K562 (cell line): ENCODE data around the gene TAF11. TPM values are rescaled to one million over a fixed set of nuclear protein-coding genes. Genes with fewer than 3 reads are reported as not detected.
A peak's percentile ranks its signal among the peaks of the same experiment; 100 is the strongest.

ENCODE experiments used
- ATAC-seq: fragments of 200-7000 bp; cut with Tn5 transposase; 3 replicates; pipeline ENCODE4 v1.9.1; 2020; ENCODE audit warnings: moderate library complexity
- BruUV-seq: library from RNA; stranded (reverse); fragments of 400-500 nt; replicated peaks from 2 replicates; lab custom pipeline; 2021; lab: Mats Ljungman, UMichigan
- CTCF ChIA-PET: fragments of 300-600 bp; formaldehyde crosslinking; extraction: SDS; loops from one replicate; lab custom pipeline; 2021; ENCODE audit warnings: low intra/inter-chr PET ratio; lab: Yijun Ruan, JAX
- POLR2A ChIA-PET: fragments of 300-600, 350-650 bp; sonication (Branson Sonifier 250); formaldehyde crosslinking; extraction: SDS; loops from one replicate; lab custom pipeline; 2021; ENCODE audit warnings: antibody characterized with exemption, inconsistent platforms; lab: Yijun Ruan, JAX
- DNase-seq, 4 experiments: peaks; one replicate each; pipeline versions ENCODE4 v3.0.0 to v3.0.0-alpha.2; 2011 to 2018; ENCODE audit warnings: low spot score in 3 of 4, mixed read lengths in 3 of 4; ENCODE audit errors: extremely low read depth in 1 of 4
- FAIRE-seq: peaks from 2 replicates; lab custom pipeline; 2011; peaks lifted over from hg19 to GRCh38; lab: Jason Lieb, UNC
- H2AFZ ChIP-seq: 2 replicates; pipeline ENCODE4 v1.6.0; 2011; ENCODE audit warnings: low read depth, low read length, control low read depth, inconsistent platforms
- H3K27ac ChIP-seq: fragments of 200-600 bp; 3 replicates; pipeline ENCODE4 v1.8.0; 2011; ENCODE audit warnings: low read depth, mild to moderate bottlenecking, control low read depth, inconsistent platforms, low read length, moderate library complexity, mixed read lengths; ENCODE audit errors: extremely low read depth
- H3K27me3 ChIP-seq, 2 experiments: fragments of 300-600 bp in 1 of 2; 2 replicates in 1 of 2; 3 replicates in 1 of 2; pipeline versions ENCODE4 v1.6.0 to v1.8.0; 2011; ENCODE audit warnings: inconsistent platforms in 2 of 2, low read length in 2 of 2, mild to moderate bottlenecking in 1 of 2, mixed read lengths in 1 of 2, moderate library complexity in 1 of 2; ENCODE audit not compliant: control insufficient read depth in 2 of 2, insufficient read depth in 2 of 2
- H3K36me3 ChIP-seq: fragments of 300-600 bp; 3 replicates; pipeline ENCODE4 v1.8.0; 2011; ENCODE audit warnings: mild to moderate bottlenecking, low read length, inconsistent platforms; ENCODE audit not compliant: control insufficient read depth, insufficient read depth
- H3K4me1 ChIP-seq, 2 experiments: fragments of 200-600 bp in 1 of 2; replicated peaks in 1 of 2; 2 replicates in 1 of 2; 3 replicates in 1 of 2; pipeline versions ENCODE4 v1.5.1 to v1.8.0; 2011; ENCODE audit warnings: inconsistent platforms in 2 of 2, low read length in 2 of 2, mild to moderate bottlenecking in 1 of 2, mixed read lengths in 1 of 2, moderate library complexity in 1 of 2; ENCODE audit not compliant: control insufficient read depth in 2 of 2, insufficient read depth in 2 of 2
- H3K4me2 ChIP-seq: 2 replicates; pipeline ENCODE4 v1.6.1; 2011; ENCODE audit warnings: low read length, control low read depth, inconsistent platforms, mixed read lengths; ENCODE audit not compliant: insufficient read depth
- H3K4me3 ChIP-seq: fragments of 200-600 bp; sonication (generic), shearing (Covaris generic); 2 replicates; pipeline ENCODE4 v1.5.1; 2016; ENCODE audit warnings: control low read depth, inconsistent platforms
- H3K79me2 ChIP-seq: fragments of 200-600 bp; 3 replicates; pipeline ENCODE4 v1.8.0; 2011; ENCODE audit warnings: low read length, inconsistent platforms; ENCODE audit not compliant: control insufficient read depth, insufficient read depth
- H3K9ac ChIP-seq, 2 experiments: 2 replicates each; pipeline versions ENCODE4 v1.6.0 to v1.6.1; 2011; ENCODE audit warnings: low read depth in 2 of 2, low read length in 2 of 2, control low read depth in 1 of 2, inconsistent platforms in 1 of 2, mild to moderate bottlenecking in 1 of 2, mixed read lengths in 1 of 2; ENCODE audit not compliant: insufficient read depth in 1 of 2
- H3K9me1 ChIP-seq: one replicate; pipeline ENCODE4 v1.6.0; 2011; ENCODE audit warnings: inconsistent platforms, mild to moderate bottlenecking, low read length, moderate library complexity; ENCODE audit not compliant: control insufficient read depth, insufficient read depth
- H3K9me3 ChIP-seq: replicated peaks from 2 replicates; pipeline ENCODE4 v1.5.1; 2011; ENCODE audit warnings: low read depth, low read length, inconsistent platforms; ENCODE audit not compliant: control insufficient read depth, insufficient read depth
- H4K20me1 ChIP-seq: replicated peaks from 2 replicates; pipeline ENCODE4 v1.6.1; 2011; ENCODE audit warnings: low read length, inconsistent platforms, mixed read lengths; ENCODE audit not compliant: control insufficient read depth, insufficient read depth
- CGGBP1 ChIP-seq: fragments of 250-450 bp; sonication (Bioruptor Pico); IDR thresholded peaks from 2 replicates; pipeline ENCODE4 v1.9.0; 2021; ENCODE audit warnings: mild to moderate bottlenecking
- CHD4 ChIP-seq: fragments of 200-600 bp; sonication (generic); IDR thresholded peaks from 3 replicates; pipeline ENCODE4 v1.6.1; 2012; ENCODE audit warnings: low read depth, mild to moderate bottlenecking, mixed read lengths, low read length, inconsistent platforms; ENCODE audit not compliant: insufficient read depth, insufficient replicate concordance, poor library complexity, severe bottlenecking
- E2F5 ChIP-seq: sonication (generic); formaldehyde crosslinking; IDR thresholded peaks from 2 replicates; pipeline ENCODE4 v1.8.0; 2022; ENCODE audit warnings: mild to moderate bottlenecking, missing genetic modification reagents
- IFI16 ChIP-seq: fragments of 250-450 bp; sonication (Bioruptor Pico); IDR thresholded peaks from 2 replicates; pipeline ENCODE4 v2.1.2; 2022; ENCODE audit warnings: mild to moderate bottlenecking, inconsistent platforms
- JUND ChIP-seq, 2 experiments: IDR thresholded peaks; 2 replicates in 1 of 2; 3 replicates in 1 of 2; pipeline ENCODE4 v1.6.1; 2011; ENCODE audit warnings: borderline replicate concordance in 2 of 2, low read depth in 2 of 2, low read length in 2 of 2, improper control_type of control experiment in 1 of 2, missing biosample characterization in 1 of 2, missing genetic modification characterization in 1 of 2, missing genetic modification reagents in 1 of 2
- KLF6 ChIP-seq: fragments of 250-450 bp; sonication (Bioruptor Pico); IDR thresholded peaks from 2 replicates; pipeline ENCODE4 v1.4.0; 2020; ENCODE audit warnings: mild to moderate bottlenecking, moderate library complexity, borderline replicate concordance
- PHB2 ChIP-seq: fragments of 450-650 bp; IDR thresholded peaks from 2 replicates; pipeline ENCODE4 v1.6.1; 2017; ENCODE audit warnings: low read depth
- POLR2AphosphoS5 ChIP-seq: IDR thresholded peaks from 2 replicates; pipeline ENCODE4 v1.6.1; 2011; ENCODE audit warnings: mild to moderate bottlenecking, low read depth, low read length, moderate library complexity; ENCODE audit not compliant: control insufficient read depth, insufficient read depth
- TCF7L2 ChIP-seq: fragments of 150-350 bp; IDR thresholded peaks from 2 replicates; pipeline ENCODE4 v1.6.1; 2016; ENCODE audit warnings: low read depth, mild to moderate bottlenecking, low read length, moderate library complexity
- TEAD1 ChIP-seq, 2 experiments: fragments of 450-650 bp in 1 of 2; sonication (generic) in 1 of 2; formaldehyde crosslinking; IDR thresholded peaks; 2 replicates each; pipeline versions ENCODE4 v1.4.0 to v1.8.0; 2020 to 2022; ENCODE audit warnings: mild to moderate bottlenecking in 2 of 2, missing genetic modification reagents in 1 of 2
- ZNF143 ChIP-seq: sonication (generic); formaldehyde crosslinking; IDR thresholded peaks from 2 replicates; pipeline ENCODE4 v1.9.0; 2022; ENCODE audit warnings: mild to moderate bottlenecking, missing genetic modification reagents
- ZNF282 ChIP-seq: sonication (generic); formaldehyde crosslinking; IDR thresholded peaks from 2 replicates; pipeline ENCODE4 v1.8.1; 2023; ENCODE audit warnings: missing genetic modification reagents
- ZNF395 ChIP-seq: fragments of 200-800 bp; sonication (Bioruptor generic); IDR thresholded peaks from 2 replicates; pipeline ENCODE4 v1.6.1; 2017; ENCODE audit warnings: missing genetic modification characterization, missing compliant biosample characterization
- ZNF444 ChIP-seq: fragments of 250-450 bp; sonication (Bioruptor Pico); IDR thresholded peaks from 2 replicates; pipeline ENCODE4 v1.4.0; 2020; ENCODE audit warnings: mild to moderate bottlenecking, moderate library complexity
- ZNF57 ChIP-seq: fragments of 450-650 bp; formaldehyde crosslinking; IDR thresholded peaks from 2 replicates; pipeline ENCODE4 v1.4.0; 2020; ENCODE audit warnings: mild to moderate bottlenecking, moderate library complexity
- ZNF76 ChIP-seq: fragments of 250-450 bp; sonication (Bioruptor Pico); IDR thresholded peaks from 2 replicates; pipeline ENCODE4 v1.4.0; 2020; ENCODE audit warnings: mild to moderate bottlenecking, moderate library complexity, borderline replicate concordance
- WGBS: fragments of 100-300 bp; shearing (Covaris generic); methylation state at CpG from one replicate; pipeline ENCODE4 v1.1.6; 2016; ENCODE audit warnings: low coverage, mixed read lengths; ENCODE audit not compliant: insufficient coverage; ENCODE audit errors: missing lambda C conversion rate; 5-methylcytosine and 5-hydroxymethylcytosine counted together
- in situ Hi-C: fragments of 300-500 bp; cut with MboI; formaldehyde crosslinking; loops from 4 replicates; pipeline ENCODE4 v1.15.0; 2018; ENCODE audit warnings: inconsistent platforms, mixed read lengths
- intact Hi-C: fragments of 100-400 bp; cut with micrococcal nuclease; formaldehyde crosslinking; loops from 2 replicates; pipeline ENCODE4 v1.14.2; 2022
- polyA plus RNA-seq, 8 experiments: library from polyadenylated mRNA; depleted of rRNA in 4 of 8; stranded (reverse) in 5 of 8; unstranded in 3 of 8; fragments of >200 nt; fragmentation: Nextera tagmentation in 2 of 8; fragmentation: Illumina TruSeq in 1 of 8; extraction: Ambion mirVana in 2 of 8; extraction: Trizol in 1 of 8; gene quantifications; 2 replicates each; pipeline versions ENCODE4 v1.2.1 to v1.2.3, GENCODE V29; 2011 to 2014; ENCODE audit warnings: inconsistent platforms in 1 of 8, missing spikeins in 1 of 8
- total RNA-seq, 7 experiments: library from RNA; depleted of rRNA in 6 of 7; stranded (reverse); fragments of >200 nt in 6 of 7; fragmentation: Illumina TruSeq in 2 of 7; extraction: Trizol in 2 of 7; gene quantifications; 2 replicates each; pipeline versions ENCODE4 v1.2.1 to v1.2.3, GENCODE V29; 2011 to 2021; ENCODE audit warnings: low replicate concordance in 1 of 7
- TF ChIP-seq, protein P1 (sequence below): fragments of 250-450 bp; sonication (Bioruptor Pico); IDR thresholded peaks from 2 replicates; pipeline ENCODE4 v1.9.0; 2021; ENCODE audit warnings: mild to moderate bottlenecking, inconsistent platforms

The TAF11 gene
- total and polyA plus RNA-seq, 9 of the 15 experiments (the other 6 are each of a cell fraction or from before 2014, with no cell fraction given), result 40.9 to 91.9 (median 71.9) TPM

GRCh38 chr6:34922177-34922663 lies 34.4 kb upstream of the TAF11 start:
- Histone ChIP-seq H3K36me3 (no peaks in the 10 kb centered on the region), H3K79me2 (no peaks in the 10 kb centered on the region), H3K27ac (no peak overlapping the region), H3K27me3 (no peaks in the 10 kb centered on the region), H3K9me3 (no peaks in the 10 kb centered on the region), H3K4me2 (no peak overlapping the region), H3K9me1 (no peaks in the 10 kb centered on the region), H4K20me1 (peaks cover 4% of the 10 kb centered on the region; the same call in 1 of the 2 replicates), H3K9ac (no peak overlapping the region), H3K4me1 (no peaks in the 10 kb centered on the region), H3K4me3 (no peak overlapping the region), H2AFZ (no peak overlapping the region)
- DNase-seq (peak in 1 of 4 experiments; percentile 20), ATAC-seq (peak; percentile 62), FAIRE-seq (no peak)
- POLR2A ChIA-PET, result interaction anchor here (1.1 kb wide), 1 partner anchor 131 kb away, joined by 3 read pairs; the partner anchor contains the start of gene BLTP3A
- 22% methylated on average over 3 of the region's 3 CpGs for WGBS
- intact Hi-C loops, result no loop called here
- no TSS peak for BruUV-seq
- CTCF ChIA-PET, result no interaction called here
- in situ Hi-C loops, result no loop called here
- TF ChIP-seq TEAD1 (CRISPR knock-in tag; IDR thresholded peaks at IDR 0.05) (no peak), CGGBP1 (CRISPR knock-in tag) (no peak), IFI16 (CRISPR knock-in tag) (no peak), TCF7L2 (no peak), ZNF57 (no peak), ZNF395 (no peak), KLF6 (CRISPR knock-in tag) (no peak), PHB2 (no peak), ZNF143 (CRISPR knock-in tag) (no peak), JUND (IDR thresholded peaks at IDR 0.05; ENCODE audit: borderline replicate concordance, low read depth, low read length) (no peak), JUND (tag; IDR thresholded peaks at IDR 0.05; ENCODE audit: borderline replicate concordance, low read depth, low read length) (peak; percentile 70; the same call in 2 of the 3 replicates), POLR2AphosphoS5 (no peak), ZNF282 (CRISPR knock-in tag) (no peak), ZNF444 (CRISPR knock-in tag) (no peak), CHD4 (peak; percentile 54), ZNF76 (CRISPR knock-in tag) (no peak), E2F5 (CRISPR knock-in tag) (no peak)
- TF ChIP-seq, protein P1, sequence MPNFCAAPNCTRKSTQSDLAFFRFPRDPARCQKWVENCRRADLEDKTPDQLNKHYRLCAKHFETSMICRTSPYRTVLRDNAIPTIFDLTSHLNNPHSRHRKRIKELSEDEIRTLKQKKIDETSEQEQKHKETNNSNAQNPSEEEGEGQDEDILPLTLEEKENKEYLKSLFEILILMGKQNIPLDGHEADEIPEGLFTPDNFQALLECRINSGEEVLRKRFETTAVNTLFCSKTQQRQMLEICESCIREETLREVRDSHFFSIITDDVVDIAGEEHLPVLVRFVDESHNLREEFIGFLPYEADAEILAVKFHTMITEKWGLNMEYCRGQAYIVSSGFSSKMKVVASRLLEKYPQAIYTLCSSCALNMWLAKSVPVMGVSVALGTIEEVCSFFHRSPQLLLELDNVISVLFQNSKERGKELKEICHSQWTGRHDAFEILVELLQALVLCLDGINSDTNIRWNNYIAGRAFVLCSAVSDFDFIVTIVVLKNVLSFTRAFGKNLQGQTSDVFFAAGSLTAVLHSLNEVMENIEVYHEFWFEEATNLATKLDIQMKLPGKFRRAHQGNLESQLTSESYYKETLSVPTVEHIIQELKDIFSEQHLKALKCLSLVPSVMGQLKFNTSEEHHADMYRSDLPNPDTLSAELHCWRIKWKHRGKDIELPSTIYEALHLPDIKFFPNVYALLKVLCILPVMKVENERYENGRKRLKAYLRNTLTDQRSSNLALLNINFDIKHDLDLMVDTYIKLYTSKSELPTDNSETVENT (CRISPR knock-in tag), result no peak
